Nephron (organoid): ENCODE results near the gene KCND3.
A peak's percentile ranks its signal among the peaks of the same experiment; 100 is the strongest.

Experiments used
- H3K27ac Mint-ChIP-seq, 3 experiments: 2 replicates each; pipeline ENCODE4 v1.8.0; 2020; ENCODE audit warnings: mixed read lengths in 3 of 3, mild to moderate bottlenecking in 2 of 3, moderate library complexity in 1 of 3
- H3K27me3 Mint-ChIP-seq: 2 replicates; pipeline ENCODE4 v1.8.0; 2021; ENCODE audit warnings: low read depth, mild to moderate bottlenecking, moderate library complexity, mixed read lengths
- H3K36me3 Mint-ChIP-seq: 2 replicates; pipeline ENCODE4 v1.8.0; 2020; ENCODE audit warnings: low read depth, mixed read lengths
- H3K4me1 Mint-ChIP-seq: 2 replicates; pipeline ENCODE4 v1.8.0; 2020; ENCODE audit warnings: mixed read lengths
- H3K4me3 Mint-ChIP-seq, 3 experiments: 2 replicates each; pipeline ENCODE4 v1.8.0; 2020; ENCODE audit warnings: mild to moderate bottlenecking in 3 of 3, mixed read lengths in 3 of 3, moderate library complexity in 2 of 3
- H3K9me3 Mint-ChIP-seq: 2 replicates; pipeline ENCODE4 v1.8.0; 2020; ENCODE audit warnings: mixed read lengths
- TF ChIP-seq, protein P1 (sequence below), 3 experiments: fragments of 200-600 bp; sonication (generic); IDR thresholded peaks; one replicate each; pipeline ENCODE4 v1.5.0; 2021; ENCODE audit warnings: antibody characterized with exemption in 3 of 3; ENCODE audit not compliant: unreplicated experiment in 3 of 3

The KCND3 gene

DNA sequence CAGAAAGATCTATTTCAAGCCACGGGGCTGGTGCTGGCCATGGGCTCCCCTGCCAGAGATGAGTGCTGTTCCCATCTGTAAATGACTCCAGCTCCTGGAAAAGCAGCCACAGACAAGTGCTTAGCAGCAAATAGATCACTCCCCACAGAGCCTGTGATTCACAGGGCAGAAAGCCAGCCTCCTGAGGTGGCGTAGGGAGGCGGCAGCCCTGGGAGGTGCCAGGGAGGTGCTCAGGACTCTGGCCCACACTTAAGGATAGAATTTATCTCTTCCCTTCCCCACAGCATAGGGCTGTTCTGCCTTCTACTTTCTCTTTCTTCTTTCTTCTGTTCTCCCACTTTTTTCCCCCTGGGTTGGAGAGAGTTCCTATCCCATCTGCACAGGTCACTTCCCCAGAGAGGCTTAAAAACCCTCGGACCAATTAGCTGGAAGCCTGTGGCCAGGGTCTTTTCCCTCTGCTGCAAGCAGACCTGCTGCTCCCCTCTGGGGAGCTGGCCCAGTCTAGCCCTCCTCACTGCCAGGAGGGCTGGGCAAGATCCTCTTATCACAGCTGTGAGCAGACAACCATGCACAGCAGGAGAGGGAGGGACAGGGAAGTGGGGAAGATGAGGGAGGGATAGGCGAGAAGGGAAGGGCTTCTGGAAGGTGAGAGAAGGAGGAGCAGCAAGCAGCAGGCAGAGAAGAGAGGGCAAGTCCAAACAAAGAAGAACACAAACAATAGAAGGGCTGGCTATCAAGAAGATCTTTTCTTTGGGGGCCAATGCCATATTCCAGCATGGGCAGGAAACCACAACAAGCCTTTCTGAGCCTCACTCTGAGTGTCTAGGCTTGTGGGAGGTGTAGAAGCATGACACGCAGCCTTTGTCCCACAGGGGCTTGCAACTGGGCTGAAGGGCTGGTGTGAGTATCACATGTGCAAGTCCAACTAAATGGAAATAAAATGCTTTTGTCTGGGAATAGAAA is 41.0 kb downstream of the KCND3 start:
- H3K4me1 Mint-ChIP-seq = peaks cover 30% of the 10 kb centered on the region
- TF ChIP-seq, protein P1, sequence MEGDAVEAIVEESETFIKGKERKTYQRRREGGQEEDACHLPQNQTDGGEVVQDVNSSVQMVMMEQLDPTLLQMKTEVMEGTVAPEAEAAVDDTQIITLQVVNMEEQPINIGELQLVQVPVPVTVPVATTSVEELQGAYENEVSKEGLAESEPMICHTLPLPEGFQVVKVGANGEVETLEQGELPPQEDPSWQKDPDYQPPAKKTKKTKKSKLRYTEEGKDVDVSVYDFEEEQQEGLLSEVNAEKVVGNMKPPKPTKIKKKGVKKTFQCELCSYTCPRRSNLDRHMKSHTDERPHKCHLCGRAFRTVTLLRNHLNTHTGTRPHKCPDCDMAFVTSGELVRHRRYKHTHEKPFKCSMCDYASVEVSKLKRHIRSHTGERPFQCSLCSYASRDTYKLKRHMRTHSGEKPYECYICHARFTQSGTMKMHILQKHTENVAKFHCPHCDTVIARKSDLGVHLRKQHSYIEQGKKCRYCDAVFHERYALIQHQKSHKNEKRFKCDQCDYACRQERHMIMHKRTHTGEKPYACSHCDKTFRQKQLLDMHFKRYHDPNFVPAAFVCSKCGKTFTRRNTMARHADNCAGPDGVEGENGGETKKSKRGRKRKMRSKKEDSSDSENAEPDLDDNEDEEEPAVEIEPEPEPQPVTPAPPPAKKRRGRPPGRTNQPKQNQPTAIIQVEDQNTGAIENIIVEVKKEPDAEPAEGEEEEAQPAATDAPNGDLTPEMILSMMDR (IDR thresholded peaks at IDR 0.05; ENCODE audit: unreplicated experiment in 3 of 3) = no peak
- no peak overlapping the region for H3K4me3 Mint-ChIP-seq
- H3K27ac Mint-ChIP-seq = no peak overlapping the region
- no peaks in the 10 kb centered on the region for H3K9me3 Mint-ChIP-seq
- no peaks in the 10 kb centered on the region for H3K36me3 Mint-ChIP-seq
- H3K27me3 Mint-ChIP-seq = peaks cover 8% of the 10 kb centered on the region

DNA sequence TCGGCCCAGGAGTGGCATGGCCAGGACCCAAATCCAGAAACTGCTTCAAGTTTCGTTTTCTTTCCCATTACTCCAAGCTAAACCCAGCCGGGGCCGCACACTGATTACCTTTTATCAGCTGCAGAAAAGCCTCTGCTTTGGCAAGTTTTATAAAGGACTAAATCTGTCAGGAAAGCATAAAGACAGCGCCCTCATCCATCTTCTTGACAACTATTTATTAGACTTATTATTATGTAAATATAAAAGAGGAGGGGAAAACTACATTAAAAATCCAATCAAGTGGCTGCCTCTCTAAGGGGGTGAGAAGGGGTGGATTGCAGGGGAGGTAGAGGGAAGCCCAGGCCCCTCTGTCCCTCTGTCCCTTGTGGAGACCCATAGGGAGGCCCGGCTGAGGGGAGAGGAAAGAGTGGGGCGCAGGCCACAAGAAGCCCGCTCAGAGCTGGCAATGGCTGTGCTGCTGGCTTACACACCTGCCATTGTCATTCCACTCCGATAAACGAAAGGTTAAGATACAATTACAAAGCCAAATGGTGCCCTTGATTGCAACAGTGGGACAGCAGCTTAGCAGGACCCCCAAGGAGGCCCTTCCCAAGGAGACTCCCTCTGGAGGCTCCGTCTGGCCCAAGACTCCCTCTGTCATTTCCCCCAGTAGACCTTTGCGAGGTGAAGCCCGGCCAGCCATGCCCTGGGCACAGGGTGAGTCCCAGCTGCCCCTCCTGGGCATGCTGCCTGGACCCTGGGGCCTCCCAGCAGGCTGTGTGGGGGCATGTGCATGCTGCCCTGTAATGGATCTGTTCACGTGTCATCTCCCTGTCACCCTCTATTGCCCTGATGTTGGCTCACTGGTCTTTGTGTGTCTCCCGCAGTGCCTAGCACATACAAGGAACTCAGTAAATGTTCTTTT is 45.4 kb downstream of the KCND3 start:
- peaks cover 50% of the 10 kb centered on the region for H3K4me1 Mint-ChIP-seq
- no peaks in the 10 kb centered on the region for H3K9me3 Mint-ChIP-seq
- TF ChIP-seq, protein P1 (IDR thresholded peaks at IDR 0.05; ENCODE audit: unreplicated experiment in 3 of 3) = no peak
- no peak overlapping the region for H3K4me3 Mint-ChIP-seq
- peaks cover 12% of the 10 kb centered on the region for H3K27me3 Mint-ChIP-seq
- no peak overlapping the region for H3K27ac Mint-ChIP-seq
- H3K36me3 Mint-ChIP-seq = no peaks in the 10 kb centered on the region

DNA sequence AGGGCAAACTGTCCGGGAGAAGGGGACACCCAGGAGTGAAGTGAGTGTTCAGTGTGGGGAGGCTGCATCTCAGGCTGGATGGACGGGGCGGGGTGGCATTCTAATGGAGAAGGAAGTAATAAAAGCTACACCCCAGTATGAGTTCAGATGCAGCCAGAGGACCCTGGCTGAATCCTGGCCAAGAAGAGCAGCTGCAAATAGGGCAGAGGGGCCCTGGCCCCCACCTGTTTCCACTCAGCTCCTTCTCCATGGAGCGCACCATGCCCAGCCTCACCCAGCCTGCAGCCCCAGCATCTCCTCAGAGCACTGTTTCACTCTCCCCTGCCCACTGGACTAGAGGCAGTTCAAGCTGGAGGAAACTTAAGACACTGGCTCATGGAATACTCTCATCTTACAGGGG is 46.4 kb downstream of the KCND3 start:
- H3K4me1 Mint-ChIP-seq = peaks cover 39% of the 10 kb centered on the region
- peaks cover 12% of the 10 kb centered on the region for H3K27me3 Mint-ChIP-seq
- no peak overlapping the region for H3K4me3 Mint-ChIP-seq
- H3K27ac Mint-ChIP-seq = peak overlapping the region in 1 of 3 experiments; percentile 62
- TF ChIP-seq, protein P1 (IDR thresholded peaks at IDR 0.05; ENCODE audit: unreplicated experiment in 3 of 3) = no peak
- H3K36me3 Mint-ChIP-seq = no peaks in the 10 kb centered on the region
- no peaks in the 10 kb centered on the region for H3K9me3 Mint-ChIP-seq

DNA sequence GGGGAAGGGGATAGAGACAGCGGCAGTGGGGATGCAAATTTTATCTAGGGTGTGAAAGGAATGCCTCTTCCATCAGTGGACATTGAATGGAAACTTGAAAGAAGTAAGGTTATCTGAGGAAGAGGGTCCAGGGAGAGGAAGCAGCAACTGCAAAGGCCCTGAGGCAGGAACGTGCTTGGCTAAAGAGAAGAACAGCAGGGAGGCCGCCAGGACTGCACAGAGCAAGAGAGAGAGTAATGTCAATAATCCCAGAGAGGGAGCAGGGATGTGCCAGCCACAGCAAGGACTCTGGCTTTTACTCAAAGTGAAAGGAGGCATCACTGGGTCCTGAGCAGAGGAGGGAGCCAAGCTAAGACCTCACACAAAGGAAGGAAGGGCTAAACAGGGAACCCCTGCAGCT is 50.9 kb downstream of the KCND3 start:
- TF ChIP-seq, protein P1 (IDR thresholded peaks at IDR 0.05; ENCODE audit: unreplicated experiment in 3 of 3) = no peak
- peaks cover 23% of the 10 kb centered on the region for H3K4me1 Mint-ChIP-seq
- peaks cover 7% of the 10 kb centered on the region for H3K27me3 Mint-ChIP-seq
- H3K36me3 Mint-ChIP-seq = no peaks in the 10 kb centered on the region
- no peak overlapping the region for H3K27ac Mint-ChIP-seq
- no peaks in the 10 kb centered on the region for H3K9me3 Mint-ChIP-seq
- no peak overlapping the region for H3K4me3 Mint-ChIP-seq

DNA sequence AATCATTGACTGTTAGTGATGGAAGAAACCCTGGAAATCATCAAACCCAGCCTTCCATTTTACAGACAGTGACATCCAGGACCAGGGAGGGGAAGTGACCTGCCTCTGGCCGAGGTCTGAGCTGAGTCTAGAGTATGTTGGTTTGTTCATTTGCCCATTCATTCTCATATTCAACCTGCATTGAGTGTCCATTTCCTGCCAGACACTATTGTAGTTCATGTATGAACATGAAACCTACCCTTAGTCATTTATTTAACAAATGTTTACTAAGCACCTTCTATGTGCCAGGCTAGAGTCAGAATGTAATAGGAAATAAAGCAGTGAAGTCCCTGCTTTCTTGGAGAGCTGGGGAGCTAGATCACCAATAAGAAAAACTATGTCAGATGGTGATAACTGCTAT is 51.3 kb downstream of the KCND3 start:
- Mint-ChIP-seq H3K9me3 (no peaks in the 10 kb centered on the region), H3K27me3 (peaks cover 7% of the 10 kb centered on the region), H3K27ac (no peak overlapping the region), H3K4me3 (no peak overlapping the region), H3K4me1 (peaks cover 19% of the 10 kb centered on the region), H3K36me3 (no peaks in the 10 kb centered on the region)
- TF ChIP-seq, protein P1 (IDR thresholded peaks at IDR 0.05; ENCODE audit: unreplicated experiment in 3 of 3) = no peak
